Measurements from ENCODE around the gene COPG1.

DNA sequence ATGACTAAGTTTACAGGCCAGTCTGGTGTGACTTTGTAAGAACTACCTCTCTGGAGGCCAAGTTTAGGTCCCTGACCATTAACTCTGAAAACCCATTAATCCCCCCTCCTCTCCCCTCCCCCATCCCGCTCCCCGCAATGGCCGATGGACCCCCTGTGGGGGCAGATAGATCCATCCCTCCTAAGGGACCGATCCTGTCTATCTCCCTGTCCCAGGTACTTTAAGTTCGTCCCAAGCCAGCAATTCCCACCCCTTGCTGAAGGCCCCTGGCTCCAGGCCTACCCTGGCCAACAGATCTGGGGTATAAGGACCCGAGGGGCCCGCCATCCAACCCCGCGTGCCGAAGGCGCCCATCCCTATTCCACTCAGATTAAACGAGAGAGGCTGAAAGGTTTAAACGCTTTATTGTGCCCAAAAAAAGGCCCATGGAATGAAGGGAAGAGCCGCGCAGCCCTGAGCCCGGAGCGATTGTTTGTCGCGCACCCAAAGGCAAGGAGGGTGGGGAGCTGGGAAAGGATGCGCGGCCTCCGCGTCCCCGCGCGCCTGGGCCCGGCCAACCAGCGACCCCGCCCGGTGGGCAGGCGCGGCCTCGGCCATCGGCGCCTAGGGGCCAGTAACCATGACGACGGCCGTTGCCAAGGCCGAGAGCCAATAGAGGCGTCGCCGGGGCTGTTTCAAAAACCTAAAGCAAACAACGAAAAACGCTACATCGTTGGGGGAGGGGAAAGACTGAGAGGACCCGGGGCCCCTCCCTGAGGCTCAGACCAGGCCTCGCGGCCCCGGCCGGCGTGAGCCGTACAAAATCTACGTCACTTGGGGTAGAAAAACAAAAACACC, 65.2 kb downstream of the COPG1 start:
- no peak for TF ChIP-seq MXI1 (IDR thresholded peaks at IDR 0.05; ENCODE audit: borderline replicate concordance, low read depth, low read length)
- no peak for TF ChIP-seq SMC3 (IDR thresholded peaks at IDR 0.05; ENCODE audit: low read depth, low read length)
- TF ChIP-seq, protein P1, sequence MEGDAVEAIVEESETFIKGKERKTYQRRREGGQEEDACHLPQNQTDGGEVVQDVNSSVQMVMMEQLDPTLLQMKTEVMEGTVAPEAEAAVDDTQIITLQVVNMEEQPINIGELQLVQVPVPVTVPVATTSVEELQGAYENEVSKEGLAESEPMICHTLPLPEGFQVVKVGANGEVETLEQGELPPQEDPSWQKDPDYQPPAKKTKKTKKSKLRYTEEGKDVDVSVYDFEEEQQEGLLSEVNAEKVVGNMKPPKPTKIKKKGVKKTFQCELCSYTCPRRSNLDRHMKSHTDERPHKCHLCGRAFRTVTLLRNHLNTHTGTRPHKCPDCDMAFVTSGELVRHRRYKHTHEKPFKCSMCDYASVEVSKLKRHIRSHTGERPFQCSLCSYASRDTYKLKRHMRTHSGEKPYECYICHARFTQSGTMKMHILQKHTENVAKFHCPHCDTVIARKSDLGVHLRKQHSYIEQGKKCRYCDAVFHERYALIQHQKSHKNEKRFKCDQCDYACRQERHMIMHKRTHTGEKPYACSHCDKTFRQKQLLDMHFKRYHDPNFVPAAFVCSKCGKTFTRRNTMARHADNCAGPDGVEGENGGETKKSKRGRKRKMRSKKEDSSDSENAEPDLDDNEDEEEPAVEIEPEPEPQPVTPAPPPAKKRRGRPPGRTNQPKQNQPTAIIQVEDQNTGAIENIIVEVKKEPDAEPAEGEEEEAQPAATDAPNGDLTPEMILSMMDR (conservative IDR thresholded peaks at IDR 0.05; ENCODE audit: low read depth, low read length), result peak; percentile 35
- TF ChIP-seq POLR2A (IDR thresholded peaks at IDR 0.05; ENCODE audit: low read depth, low read length), result no peak; the same call in 1 of the 2 replicates
- TF ChIP-seq MAFK (IDR thresholded peaks at IDR 0.05; ENCODE audit: low read depth, low read length), result no peak
- TF ChIP-seq, protein P2, sequence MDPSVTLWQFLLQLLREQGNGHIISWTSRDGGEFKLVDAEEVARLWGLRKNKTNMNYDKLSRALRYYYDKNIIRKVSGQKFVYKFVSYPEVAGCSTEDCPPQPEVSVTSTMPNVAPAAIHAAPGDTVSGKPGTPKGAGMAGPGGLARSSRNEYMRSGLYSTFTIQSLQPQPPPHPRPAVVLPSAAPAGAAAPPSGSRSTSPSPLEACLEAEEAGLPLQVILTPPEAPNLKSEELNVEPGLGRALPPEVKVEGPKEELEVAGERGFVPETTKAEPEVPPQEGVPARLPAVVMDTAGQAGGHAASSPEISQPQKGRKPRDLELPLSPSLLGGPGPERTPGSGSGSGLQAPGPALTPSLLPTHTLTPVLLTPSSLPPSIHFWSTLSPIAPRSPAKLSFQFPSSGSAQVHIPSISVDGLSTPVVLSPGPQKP (IDR thresholded peaks at IDR 0.05; ENCODE audit: borderline replicate concordance, low read depth, low read length), result no peak
- no peak for TF ChIP-seq CEBPB (IDR thresholded peaks at IDR 0.05; ENCODE audit: low read depth, low read length)
- TF ChIP-seq RAD21 (IDR thresholded peaks at IDR 0.05; ENCODE audit: low read length), result no peak
- no peak for TF ChIP-seq FOS (IDR thresholded peaks at IDR 0.05; ENCODE audit: low read depth, low read length)
- TF ChIP-seq RCOR1 (IDR thresholded peaks at IDR 0.05; ENCODE audit: insufficient replicate concordance, low read length), result no peak
- peak; percentile 79; the same call in 1 of the 2 replicates for TF ChIP-seq MAZ (IDR thresholded peaks at IDR 0.05; ENCODE audit: borderline replicate concordance, low read depth, low read length)
- TF ChIP-seq RFX5 (IDR thresholded peaks at IDR 0.05; ENCODE audit: low read depth, low read length), result 0 out of 2 replicates have a peak, but pooled peaks have one; percentile 69
- no peak for TF ChIP-seq CHD1 (IDR thresholded peaks at IDR 0.05; ENCODE audit: low read depth, low read length)

All from IMR-90 (cell line).